ENCODE results near the gene SMG6. TPM values are rescaled to one million over a fixed set of nuclear protein-coding genes. Genes with fewer than 3 reads are reported as not detected.

SMG6 gene
- total RNA-seq, 2 experiments from 2014 or later = 37.8 to 38.7 TPM

- peaks cover 34% of the 10 kb centered on the region for H3K36me3 Mint-ChIP-seq (ENCODE audit: low read depth)
- no peak overlapping the region for H3K4me3 Mint-ChIP-seq
- no peaks in the 10 kb centered on the region for H3K27me3 Mint-ChIP-seq
- no peak for DNase-seq
- POLR2A ChIA-PET = no interaction called here
- H3K4me1 Mint-ChIP-seq = peaks cover 18% of the 10 kb centered on the region
- CTCF ChIA-PET = no interaction called here
- no peak overlapping the region for H3K27ac Mint-ChIP-seq
- no peaks in the 10 kb centered on the region for H3K9me3 Mint-ChIP-seq
Measured at GRCh38 chr17:2186937-2187336, 116.6 kb downstream of the SMG6 start.

- Mint-ChIP-seq H3K36me3 (ENCODE audit: low read depth) (peaks cover 37% of the 10 kb centered on the region), H3K27me3 (no peaks in the 10 kb centered on the region), H3K4me1 (peaks cover 16% of the 10 kb centered on the region), H3K27ac (no peak overlapping the region), H3K4me3 (no peak overlapping the region), H3K9me3 (no peaks in the 10 kb centered on the region)
- ChIA-PET POLR2A (no interaction called here), CTCF (no interaction called here)
- no peak for DNase-seq
Measured at GRCh38 chr17:2184993-2185931, 118.3 kb downstream of the SMG6 start.

- DNase-seq = no peak
- POLR2A ChIA-PET = no interaction called here
Measured at GRCh38 chr17:2183346-2183745, 120.2 kb downstream of the SMG6 start.

GRCh38 chr17:2181897-2182448 lies 121.6 kb downstream of the SMG6 start:
- Mint-ChIP-seq H3K27ac (no peak overlapping the region), H3K4me3 (no peak overlapping the region), H3K4me1 (peaks cover 7% of the 10 kb centered on the region), H3K9me3 (no peaks in the 10 kb centered on the region), H3K27me3 (no peaks in the 10 kb centered on the region), H3K36me3 (ENCODE audit: low read depth) (peaks cover 32% of the 10 kb centered on the region)
- ChIA-PET POLR2A (no interaction called here), CTCF (no interaction called here)
- no peak for DNase-seq

More at GRCh38 chr17:2183346-2183745, 120.2 kb downstream of the SMG6 start:
- H3K36me3 Mint-ChIP-seq (ENCODE audit: low read depth) = peaks cover 40% of the 10 kb centered on the region
- H3K4me3 Mint-ChIP-seq = no peak overlapping the region
- CTCF ChIA-PET = no interaction called here
- H3K27me3 Mint-ChIP-seq = no peaks in the 10 kb centered on the region
- H3K9me3 Mint-ChIP-seq = no peaks in the 10 kb centered on the region
- H3K27ac Mint-ChIP-seq = no peak overlapping the region
- H3K4me1 Mint-ChIP-seq = peaks cover 7% of the 10 kb centered on the region

- CTCF ChIA-PET = no interaction called here
- Mint-ChIP-seq H3K27ac (no peak overlapping the region), H3K36me3 (ENCODE audit: low read depth) (peaks cover 26% of the 10 kb centered on the region), H3K27me3 (no peaks in the 10 kb centered on the region), H3K4me3 (no peak overlapping the region), H3K4me1 (peaks cover 10% of the 10 kb centered on the region), H3K9me3 (no peaks in the 10 kb centered on the region)
- DNase-seq = no peak
- POLR2A ChIA-PET = no interaction called here
Measured at GRCh38 chr17:2181206-2181896, 122.2 kb downstream of the SMG6 start.

GRCh38 chr17:2180768-2181167 lies 122.8 kb downstream of the SMG6 start:
- CTCF ChIA-PET = no interaction called here
- no peak for DNase-seq
- no peaks in the 10 kb centered on the region for H3K9me3 Mint-ChIP-seq
- POLR2A ChIA-PET = no interaction called here
- no peaks in the 10 kb centered on the region for H3K27me3 Mint-ChIP-seq
- no peak overlapping the region for H3K27ac Mint-ChIP-seq
- peaks cover 21% of the 10 kb centered on the region for H3K36me3 Mint-ChIP-seq (ENCODE audit: low read depth)
- no peak overlapping the region for H3K4me3 Mint-ChIP-seq
- peaks cover 16% of the 10 kb centered on the region for H3K4me1 Mint-ChIP-seq

GRCh38 chr17:2179615-2180295 lies 123.8 kb downstream of the SMG6 start:
- Mint-ChIP-seq H3K9me3 (no peaks in the 10 kb centered on the region), H3K4me3 (no peak overlapping the region), H3K36me3 (ENCODE audit: low read depth) (peaks cover 20% of the 10 kb centered on the region), H3K27me3 (no peaks in the 10 kb centered on the region), H3K4me1 (peaks cover 26% of the 10 kb centered on the region), H3K27ac (no peak overlapping the region)
- ChIA-PET CTCF (no interaction called here), POLR2A (no interaction called here)
- no peak for DNase-seq

- no peak overlapping the region for H3K27ac Mint-ChIP-seq
- H3K4me1 Mint-ChIP-seq = peaks cover 33% of the 10 kb centered on the region
- POLR2A ChIA-PET = no interaction called here
- H3K27me3 Mint-ChIP-seq = no peaks in the 10 kb centered on the region
- no peak overlapping the region for H3K4me3 Mint-ChIP-seq
- H3K9me3 Mint-ChIP-seq = no peaks in the 10 kb centered on the region
- CTCF ChIA-PET = interaction anchor here (1.0 kb wide), 1 partner anchor 66 kb away, joined by 3 read pairs; no protein-coding TSS in a partner anchor
- H3K36me3 Mint-ChIP-seq (ENCODE audit: low read depth) = peaks cover 28% of the 10 kb centered on the region
- DNase-seq = no peak
Measured at GRCh38 chr17:2178798-2179501, 124.6 kb downstream of the SMG6 start.

GRCh38 chr17:2177235-2177811 lies 126.3 kb downstream of the SMG6 start:
- Mint-ChIP-seq H3K27ac (no peak overlapping the region), H3K36me3 (ENCODE audit: low read depth) (peaks cover 24% of the 10 kb centered on the region), H3K27me3 (no peaks in the 10 kb centered on the region), H3K9me3 (no peaks in the 10 kb centered on the region), H3K4me1 (peaks cover 34% of the 10 kb centered on the region), H3K4me3 (no peak overlapping the region)
- CTCF ChIA-PET = interaction anchor here (1.4 kb wide), 1 partner anchor 123 kb away, joined by 5 read pairs; the partner anchor contains the start of gene HIC1
- DNase-seq = no peak
- POLR2A ChIA-PET = interaction anchor here (1.3 kb wide), 1 partner anchor 15 kb away, joined by 4 read pairs; no protein-coding TSS in a partner anchor

- CTCF ChIA-PET = interaction anchor here (1.3 kb wide), 1 partner anchor 68 kb away, joined by 3 read pairs; no protein-coding TSS in a partner anchor
- H3K36me3 Mint-ChIP-seq (ENCODE audit: low read depth) = peaks cover 26% of the 10 kb centered on the region
- no peak overlapping the region for H3K4me3 Mint-ChIP-seq
Measured at GRCh38 chr17:2176499-2177169, 127.0 kb downstream of the SMG6 start.

GRCh38 chr17:2175294-2175628 lies 128.3 kb downstream of the SMG6 start:
- Mint-ChIP-seq H3K9me3 (no peaks in the 10 kb centered on the region), H3K4me3 (no peak overlapping the region), H3K27ac (peak overlapping the region; percentile 10), H3K27me3 (no peaks in the 10 kb centered on the region), H3K36me3 (ENCODE audit: low read depth) (peaks cover 30% of the 10 kb centered on the region), H3K4me1 (peaks cover 27% of the 10 kb centered on the region)
- POLR2A ChIA-PET = interaction anchor here (0.7 kb wide), 1 partner anchor 65 kb away, joined by 3 read pairs; no protein-coding TSS in a partner anchor
- no peak for DNase-seq
- CTCF ChIA-PET = interaction anchor here (1.0 to 1.3 kb wide), 2 partner anchors 70 to 108 kb away, joined by 3 read pairs; no protein-coding TSS in a partner anchor

More at GRCh38 chr17:2176499-2177169, 127.0 kb downstream of the SMG6 start:
- no peaks in the 10 kb centered on the region for H3K27me3 Mint-ChIP-seq
- DNase-seq = no peak
- H3K27ac Mint-ChIP-seq = peak overlapping the region; percentile 3
- POLR2A ChIA-PET = interaction anchor here (1.3 kb wide), 1 partner anchor 16 kb away, joined by 4 read pairs; no protein-coding TSS in a partner anchor
- no peaks in the 10 kb centered on the region for H3K9me3 Mint-ChIP-seq
- H3K4me1 Mint-ChIP-seq = peaks cover 30% of the 10 kb centered on the region

Data from activated CD4-positive, alpha-beta memory T cell treated with anti-CD3 and anti-CD28 coated beads, Interleukin-2, amount 10 ng/mL, durations not matched to agents 7 days and 5 days (primary cell).